Hepatocyte (in vitro differentiated cells): ENCODE measurements around the gene OTUD5.

ENCODE experiments used
- EZH2 ChIP-seq: fragments of 200-600 bp; sonication (generic); IDR thresholded peaks from 2 replicates; pipeline ENCODE4 v1.6.1; 2016; ENCODE audit warnings: antibody characterized with exemption, mild to moderate bottlenecking, borderline replicate concordance
- EZH2phosphoT487 ChIP-seq: fragments of 200-600 bp; sonication (generic); IDR thresholded peaks from one replicate; pipeline ENCODE4 v1.6.1; 2018; ENCODE audit warnings: antibody characterized with exemption, mild to moderate bottlenecking, low read depth, moderate library complexity; ENCODE audit not compliant: unreplicated experiment, severe bottlenecking
- TF ChIP-seq, protein P1 (sequence below): fragments of 200-600 bp; sonication (generic); IDR thresholded peaks from 2 replicates; pipeline ENCODE4 v1.5.1; 2016; ENCODE audit warnings: antibody characterized with exemption, mild to moderate bottlenecking; ENCODE audit not compliant: poor library complexity

DNA sequence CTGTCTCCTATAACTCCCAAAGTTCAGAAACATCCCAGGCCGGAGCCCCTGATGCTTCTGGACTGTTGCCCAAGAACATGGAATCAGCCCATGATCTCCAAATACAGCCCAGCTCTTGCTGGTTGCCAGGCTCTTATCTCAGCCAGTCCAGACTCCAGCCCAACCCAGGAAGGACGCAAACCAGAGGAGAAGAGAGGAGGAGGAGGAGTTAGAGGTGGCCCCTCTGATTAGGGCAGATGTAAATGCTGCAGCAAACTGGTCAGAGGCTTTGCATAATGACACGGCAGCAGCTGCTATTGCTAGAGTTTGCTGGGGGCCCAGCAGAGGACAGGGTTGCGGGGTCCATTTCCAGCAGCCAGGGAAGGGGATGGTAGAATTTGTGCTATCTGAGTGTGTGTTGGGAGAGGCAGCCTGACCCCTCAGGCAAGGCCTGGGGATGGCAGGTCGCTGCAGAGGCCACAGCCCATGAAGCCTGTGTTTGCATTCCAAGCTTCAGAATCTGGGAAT, 4.2 kb upstream of the OTUD5 start:
- TF ChIP-seq, protein P1, sequence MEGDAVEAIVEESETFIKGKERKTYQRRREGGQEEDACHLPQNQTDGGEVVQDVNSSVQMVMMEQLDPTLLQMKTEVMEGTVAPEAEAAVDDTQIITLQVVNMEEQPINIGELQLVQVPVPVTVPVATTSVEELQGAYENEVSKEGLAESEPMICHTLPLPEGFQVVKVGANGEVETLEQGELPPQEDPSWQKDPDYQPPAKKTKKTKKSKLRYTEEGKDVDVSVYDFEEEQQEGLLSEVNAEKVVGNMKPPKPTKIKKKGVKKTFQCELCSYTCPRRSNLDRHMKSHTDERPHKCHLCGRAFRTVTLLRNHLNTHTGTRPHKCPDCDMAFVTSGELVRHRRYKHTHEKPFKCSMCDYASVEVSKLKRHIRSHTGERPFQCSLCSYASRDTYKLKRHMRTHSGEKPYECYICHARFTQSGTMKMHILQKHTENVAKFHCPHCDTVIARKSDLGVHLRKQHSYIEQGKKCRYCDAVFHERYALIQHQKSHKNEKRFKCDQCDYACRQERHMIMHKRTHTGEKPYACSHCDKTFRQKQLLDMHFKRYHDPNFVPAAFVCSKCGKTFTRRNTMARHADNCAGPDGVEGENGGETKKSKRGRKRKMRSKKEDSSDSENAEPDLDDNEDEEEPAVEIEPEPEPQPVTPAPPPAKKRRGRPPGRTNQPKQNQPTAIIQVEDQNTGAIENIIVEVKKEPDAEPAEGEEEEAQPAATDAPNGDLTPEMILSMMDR: no peak
- TF ChIP-seq EZH2: no peak
- TF ChIP-seq EZH2phosphoT487: no peak
